ENCODE results near the gene TENT5C.

DNA sequence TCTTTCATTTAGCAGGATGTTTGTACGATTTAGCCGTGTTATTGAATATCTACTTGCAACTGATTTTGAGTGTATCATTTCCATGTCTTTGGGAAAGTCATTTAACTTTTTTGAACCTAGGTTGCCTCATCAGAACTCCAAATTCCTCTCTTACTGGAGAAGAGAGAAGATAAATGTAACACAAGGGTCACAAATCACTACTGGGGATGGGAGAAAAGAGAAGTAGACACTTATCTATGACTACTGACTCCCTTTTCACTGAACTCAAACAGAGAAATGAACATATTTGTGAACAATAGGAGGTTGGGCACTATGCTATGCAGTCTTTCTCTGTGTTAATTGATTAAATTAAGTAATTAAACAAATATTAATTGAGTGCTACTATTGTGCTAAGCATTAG is 42.2 kb downstream of the TENT5C start:
- TF ChIP-seq, protein P1, sequence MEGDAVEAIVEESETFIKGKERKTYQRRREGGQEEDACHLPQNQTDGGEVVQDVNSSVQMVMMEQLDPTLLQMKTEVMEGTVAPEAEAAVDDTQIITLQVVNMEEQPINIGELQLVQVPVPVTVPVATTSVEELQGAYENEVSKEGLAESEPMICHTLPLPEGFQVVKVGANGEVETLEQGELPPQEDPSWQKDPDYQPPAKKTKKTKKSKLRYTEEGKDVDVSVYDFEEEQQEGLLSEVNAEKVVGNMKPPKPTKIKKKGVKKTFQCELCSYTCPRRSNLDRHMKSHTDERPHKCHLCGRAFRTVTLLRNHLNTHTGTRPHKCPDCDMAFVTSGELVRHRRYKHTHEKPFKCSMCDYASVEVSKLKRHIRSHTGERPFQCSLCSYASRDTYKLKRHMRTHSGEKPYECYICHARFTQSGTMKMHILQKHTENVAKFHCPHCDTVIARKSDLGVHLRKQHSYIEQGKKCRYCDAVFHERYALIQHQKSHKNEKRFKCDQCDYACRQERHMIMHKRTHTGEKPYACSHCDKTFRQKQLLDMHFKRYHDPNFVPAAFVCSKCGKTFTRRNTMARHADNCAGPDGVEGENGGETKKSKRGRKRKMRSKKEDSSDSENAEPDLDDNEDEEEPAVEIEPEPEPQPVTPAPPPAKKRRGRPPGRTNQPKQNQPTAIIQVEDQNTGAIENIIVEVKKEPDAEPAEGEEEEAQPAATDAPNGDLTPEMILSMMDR (IDR thresholded peaks at IDR 0.05): no peak
- TF ChIP-seq POLR2A (IDR thresholded peaks at IDR 0.05): no peak
